ENCODE results near the gene SMAP1. TPM values are rescaled to one million over a fixed set of nuclear protein-coding genes. Genes with fewer than 3 reads are reported as not detected.
A peak's percentile ranks its signal among the peaks of the same experiment; 100 is the strongest.
"Not testable (repeated sequence)": the region's sequence is repeated elsewhere in the genome, so short reads cannot be mapped to it uniquely, and the experiment has no call there.

The SMAP1 gene
- total RNA-seq, 2 experiments from 2014 or later: 23.6 to 24.2 TPM

- no peak overlapping the region for H3K27ac Mint-ChIP-seq
These were observed 42.1 kb downstream of the SMAP1 start for GRCh38 chr6:70709826-70710225.

GRCh38 chr6:70714716-70715257 is 47.1 kb downstream of the SMAP1 start:
- POLR2A ChIA-PET: no interaction called here
- H3K27me3 Mint-ChIP-seq: no peaks in the 10 kb centered on the region

More at GRCh38 chr6:70709826-70710225, 42.1 kb downstream of the SMAP1 start:
- Mint-ChIP-seq H3K4me1 (ENCODE audit: low read depth) (peaks cover 51% of the 10 kb centered on the region), H3K4me3 (no peak overlapping the region), H3K36me3 (peaks cover 14% of the 10 kb centered on the region), H3K9me3 (peaks cover 13% of the 10 kb centered on the region), H3K27me3 (no peaks in the 10 kb centered on the region)
- intact Hi-C loops (cut with micrococcal nuclease): loop anchor here (2.0 to 5.0 kb wide), 3 partner anchors 13 to 87 kb away; no protein-coding TSS in a partner anchor
- ChIA-PET POLR2A (no interaction called here), CTCF (interaction anchor here (0.6 to 6.0 kb wide), 5 partner anchors 23 to 246 kb away, joined by 3 to 152 read pairs (median 3); no protein-coding TSS in a partner anchor)
- DNase-seq: no peak

GRCh38 chr6:70717038-70717801 is 49.5 kb downstream of the SMAP1 start:
- ChIA-PET POLR2A (interaction anchor here (0.8 kb wide), 1 partner anchor 13 kb away, joined by 3 read pairs; no protein-coding TSS in a partner anchor), CTCF (interaction anchor here (1.0 to 3.3 kb wide), 6 partner anchors 9 to 238 kb away, joined by 3 to 22 read pairs (median 4); no protein-coding TSS in a partner anchor)
- intact Hi-C loops (cut with micrococcal nuclease): no loop called here
- no peak for DNase-seq
- Mint-ChIP-seq H3K27me3 (no peaks in the 10 kb centered on the region), H3K4me1 (ENCODE audit: low read depth) (peaks cover 44% of the 10 kb centered on the region), H3K27ac (peak overlapping the region; percentile 59), H3K36me3 (peaks cover 23% of the 10 kb centered on the region), H3K9me3 (peaks cover 25% of the 10 kb centered on the region), H3K4me3 (no peak overlapping the region)

More at GRCh38 chr6:70714716-70715257, 47.1 kb downstream of the SMAP1 start:
- Mint-ChIP-seq H3K9me3 (peaks cover 25% of the 10 kb centered on the region), H3K27ac (no peak overlapping the region), H3K4me1 (ENCODE audit: low read depth) (peaks cover 48% of the 10 kb centered on the region), H3K36me3 (peaks cover 23% of the 10 kb centered on the region), H3K4me3 (no peak overlapping the region)
- CTCF ChIA-PET: no interaction called here
- DNase-seq: no peak
- intact Hi-C loops (cut with micrococcal nuclease): no loop called here

GRCh38 chr6:70724524-70724923 is 56.8 kb downstream of the SMAP1 start:
- H3K9me3 Mint-ChIP-seq: no peaks in the 10 kb centered on the region
- POLR2A ChIA-PET: interaction anchor here (1.1 kb wide), 1 partner anchor 16 kb away, joined by 3 read pairs; no protein-coding TSS in a partner anchor
- H3K36me3 Mint-ChIP-seq: peaks cover 3% of the 10 kb centered on the region
- H3K27ac Mint-ChIP-seq: peak overlapping the region; percentile 70
- H3K4me3 Mint-ChIP-seq: no peak overlapping the region
- CTCF ChIA-PET: interaction anchor here (1.3 kb wide), 1 partner anchor 17 kb away, joined by 4 read pairs; no protein-coding TSS in a partner anchor
- no peaks in the 10 kb centered on the region for H3K27me3 Mint-ChIP-seq
- DNase-seq: no peak
- H3K4me1 Mint-ChIP-seq (ENCODE audit: low read depth): peaks cover 39% of the 10 kb centered on the region
- intact Hi-C loops (cut with micrococcal nuclease): no loop called here

GRCh38 chr6:70725817-70726415 is 58.2 kb downstream of the SMAP1 start:
- CTCF ChIA-PET: interaction anchor here (1.3 kb wide), 2 partner anchors 19 to 159 kb away, joined by 4 to 5 read pairs; no protein-coding TSS in a partner anchor
- Mint-ChIP-seq H3K4me1 (ENCODE audit: low read depth) (peaks cover 43% of the 10 kb centered on the region), H3K27me3 (no peaks in the 10 kb centered on the region), H3K27ac (no peak overlapping the region), H3K4me3 (no peak overlapping the region), H3K9me3 (no peaks in the 10 kb centered on the region), H3K36me3 (peaks cover 3% of the 10 kb centered on the region)
- no peak for DNase-seq
- POLR2A ChIA-PET: no interaction called here
- intact Hi-C loops (cut with micrococcal nuclease): no loop called here

- intact Hi-C loops (cut with micrococcal nuclease): no loop called here
- H3K4me1 Mint-ChIP-seq (ENCODE audit: low read depth): peaks cover 25% of the 10 kb centered on the region
- H3K27ac Mint-ChIP-seq: no peak overlapping the region
- DNase-seq: no peak
- H3K36me3 Mint-ChIP-seq: peaks cover 30% of the 10 kb centered on the region
- no peaks in the 10 kb centered on the region for H3K9me3 Mint-ChIP-seq
- CTCF ChIA-PET: no interaction called here
- no peaks in the 10 kb centered on the region for H3K27me3 Mint-ChIP-seq
- POLR2A ChIA-PET: no interaction called here
- H3K4me3 Mint-ChIP-seq: no peak overlapping the region
These were observed 66.7 kb downstream of the SMAP1 start for GRCh38 chr6:70734381-70734780.

- H3K27ac Mint-ChIP-seq: no peak overlapping the region
- DNase-seq: no peak
- no peak overlapping the region for H3K4me3 Mint-ChIP-seq
- H3K4me1 Mint-ChIP-seq (ENCODE audit: low read depth): peaks cover 20% of the 10 kb centered on the region
- CTCF ChIA-PET: no interaction called here
- no peaks in the 10 kb centered on the region for H3K9me3 Mint-ChIP-seq
- no peaks in the 10 kb centered on the region for H3K27me3 Mint-ChIP-seq
- H3K36me3 Mint-ChIP-seq: peaks cover 30% of the 10 kb centered on the region
- POLR2A ChIA-PET: no interaction called here
- intact Hi-C loops (cut with micrococcal nuclease): no loop called here
These were observed 67.3 kb downstream of the SMAP1 start for GRCh38 chr6:70734979-70735378.

GRCh38 chr6:70735513-70735912 is 67.8 kb downstream of the SMAP1 start:
- POLR2A ChIA-PET: no interaction called here
- H3K9me3 Mint-ChIP-seq: no peaks in the 10 kb centered on the region
- H3K27ac Mint-ChIP-seq: no peak overlapping the region
- no peaks in the 10 kb centered on the region for H3K27me3 Mint-ChIP-seq
- CTCF ChIA-PET: interaction anchor here (0.9 kb wide), 1 partner anchor 149 kb away, joined by 3 read pairs; no protein-coding TSS in a partner anchor
- DNase-seq: no peak
- H3K4me3 Mint-ChIP-seq: no peak overlapping the region
- H3K4me1 Mint-ChIP-seq (ENCODE audit: low read depth): peaks cover 17% of the 10 kb centered on the region
- intact Hi-C loops (cut with micrococcal nuclease): no loop called here
- peaks cover 36% of the 10 kb centered on the region for H3K36me3 Mint-ChIP-seq

- Mint-ChIP-seq H3K36me3 (peaks cover 55% of the 10 kb centered on the region), H3K27me3 (no peaks in the 10 kb centered on the region), H3K4me1 (ENCODE audit: low read depth) (peaks cover 26% of the 10 kb centered on the region), H3K27ac (peak overlapping the region; percentile 14), H3K9me3 (peaks cover 17% of the 10 kb centered on the region), H3K4me3 (no peak overlapping the region)
- POLR2A ChIA-PET: interaction anchor here (0.7 kb wide), 1 partner anchor 97 kb away, joined by 4 read pairs; no protein-coding TSS in a partner anchor
- intact Hi-C loops (cut with micrococcal nuclease): no loop called here
- DNase-seq: no peak
- CTCF ChIA-PET: no interaction called here
These were observed 70.3 kb downstream of the SMAP1 start for GRCh38 chr6:70738028-70738427.

- ChIA-PET POLR2A (no interaction called here), CTCF (interaction anchor here (0.7 kb wide), 2 partner anchors 15 to 152 kb away, joined by 3 to 4 read pairs; no protein-coding TSS in a partner anchor)
- Mint-ChIP-seq H3K9me3 (peaks cover 21% of the 10 kb centered on the region), H3K27ac (no peak overlapping the region), H3K36me3 (peaks cover 55% of the 10 kb centered on the region), H3K4me3 (no peak overlapping the region), H3K27me3 (no peaks in the 10 kb centered on the region), H3K4me1 (ENCODE audit: low read depth) (peaks cover 23% of the 10 kb centered on the region)
- intact Hi-C loops (cut with micrococcal nuclease): no loop called here
- DNase-seq: no peak
These were observed 71.9 kb downstream of the SMAP1 start for GRCh38 chr6:70739534-70739933.

- Mint-ChIP-seq H3K4me1 (ENCODE audit: low read depth) (peaks cover 23% of the 10 kb centered on the region), H3K36me3 (peaks cover 56% of the 10 kb centered on the region), H3K9me3 (peaks cover 28% of the 10 kb centered on the region)
- POLR2A ChIA-PET: interaction anchor here (0.8 kb wide), 1 partner anchor 16 kb away, joined by 3 read pairs; no protein-coding TSS in a partner anchor
- not testable (repeated sequence) for H3K27ac Mint-ChIP-seq, H3K4me3 Mint-ChIP-seq, H3K27me3 Mint-ChIP-seq
- peak; percentile 19 for DNase-seq
- intact Hi-C loops (cut with micrococcal nuclease): loop anchor here (5.0 kb wide), 1 partner anchor 33 kb away; no protein-coding TSS in a partner anchor
- CTCF ChIA-PET: interaction anchor here (0.7 kb wide), 1 partner anchor 30 kb away, joined by 3 read pairs; no protein-coding TSS in a partner anchor
These were observed 73.1 kb downstream of the SMAP1 start for GRCh38 chr6:70740746-70741145.

GRCh38 chr6:70742462-70742861 is 74.8 kb downstream of the SMAP1 start:
- H3K36me3 Mint-ChIP-seq: peaks cover 58% of the 10 kb centered on the region
- peaks cover 28% of the 10 kb centered on the region for H3K4me1 Mint-ChIP-seq (ENCODE audit: low read depth)
- CTCF ChIA-PET, H3K4me3 Mint-ChIP-seq, DNase-seq, H3K27me3 Mint-ChIP-seq, POLR2A ChIA-PET: not testable (repeated sequence)
- H3K27ac Mint-ChIP-seq: peak overlapping the region; percentile 4
- intact Hi-C loops (cut with micrococcal nuclease): loop anchor here (5.0 kb wide), 1 partner anchor 35 kb away; no protein-coding TSS in a partner anchor
- H3K9me3 Mint-ChIP-seq: peaks cover 30% of the 10 kb centered on the region

Measured in activated CD4-positive, alpha-beta memory T cell treated with anti-CD3 and anti-CD28 coated beads for 36 hours (primary cell).